ENCODE data around the gene CHRNE. TPM values are rescaled to one million over a fixed set of nuclear protein-coding genes. Genes with fewer than 3 reads are reported as not detected.

CHRNE gene
- total RNA-seq, 2 experiments from 2014 or later, result 0.59 to 0.84 TPM

DNA sequence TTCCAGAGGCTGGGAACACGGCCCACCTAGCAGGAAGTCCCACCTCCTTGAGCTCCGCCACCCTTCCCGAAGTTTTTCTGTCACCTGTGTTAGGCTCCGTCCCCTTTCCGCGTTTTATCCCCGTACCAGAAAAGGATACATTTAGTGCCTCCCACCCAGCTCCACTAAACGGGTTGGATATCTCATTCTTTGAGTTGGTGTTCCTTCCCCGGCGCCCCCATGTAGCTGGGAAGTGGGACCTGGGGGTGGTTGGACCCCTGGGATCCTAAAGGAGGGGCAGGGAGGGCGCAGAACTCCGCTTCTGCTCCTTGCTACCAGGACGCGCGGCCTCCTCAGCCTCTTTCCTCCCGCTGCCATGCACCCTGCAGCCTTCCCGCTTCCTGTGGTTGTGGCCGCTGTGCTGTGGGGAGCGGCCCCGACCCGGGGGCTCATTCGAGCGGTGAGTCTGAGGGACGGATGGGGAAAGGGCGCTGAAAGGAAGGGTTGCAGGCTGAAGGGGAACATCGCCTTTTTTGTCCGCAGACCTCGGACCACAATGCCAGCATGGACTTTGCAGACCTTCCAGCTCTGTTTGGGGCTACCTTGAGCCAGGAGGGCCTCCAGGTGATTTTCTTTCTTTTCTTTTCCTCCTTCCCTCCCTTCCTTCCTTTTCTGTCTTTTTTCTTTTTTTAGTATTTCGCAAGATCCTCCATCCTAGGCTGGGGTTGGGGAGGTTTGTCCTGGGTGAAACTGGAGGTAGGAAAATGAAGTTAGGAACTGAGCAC lies 37.8 kb upstream of the CHRNE start:
- no peaks in the 10 kb centered on the region for H3K27me3 Mint-ChIP-seq
- intact Hi-C loops (cut with DNase I, micrococcal nuclease), result loop anchor here (1.0 to 10.0 kb wide), 23 partner anchors 8 to 1218 kb away; partner anchors contain the start of genes INCA1 (in 2 of the 2), KIF1C (in 2 of the 2), PFN1 (in 2 of the 2) and SPAG7 (in 2 of the 2)
- H3K4me3 Mint-ChIP-seq, result peak overlapping the region; percentile 99
- POLR2A ChIA-PET, result interaction anchor here (1.0 to 1.8 kb wide), 12 partner anchors 8 to 479 kb away, joined by 3 to 16 read pairs (median 6); partner anchors contain the start of genes C17orf107, ENO3, INCA1 and KIF1C
- H3K9me3 Mint-ChIP-seq (ENCODE audit: low read depth), result no peaks in the 10 kb centered on the region
- peaks cover 61% of the 10 kb centered on the region for H3K4me1 Mint-ChIP-seq
- DNase-seq, result peak; percentile 69
- H3K27ac Mint-ChIP-seq, result peak overlapping the region; percentile 97
- CTCF ChIA-PET, result interaction anchor here (0.8 to 3.0 kb wide), 9 partner anchors 27 to 498 kb away, joined by 3 to 13 read pairs (median 4); partner anchors contain the start of genes C17orf107, C1QBP, CHRNE and SLC52A1
- H3K36me3 Mint-ChIP-seq (ENCODE audit: low read depth), result peaks cover 79% of the 10 kb centered on the region
- ATAC-seq, result no peak

DNA sequence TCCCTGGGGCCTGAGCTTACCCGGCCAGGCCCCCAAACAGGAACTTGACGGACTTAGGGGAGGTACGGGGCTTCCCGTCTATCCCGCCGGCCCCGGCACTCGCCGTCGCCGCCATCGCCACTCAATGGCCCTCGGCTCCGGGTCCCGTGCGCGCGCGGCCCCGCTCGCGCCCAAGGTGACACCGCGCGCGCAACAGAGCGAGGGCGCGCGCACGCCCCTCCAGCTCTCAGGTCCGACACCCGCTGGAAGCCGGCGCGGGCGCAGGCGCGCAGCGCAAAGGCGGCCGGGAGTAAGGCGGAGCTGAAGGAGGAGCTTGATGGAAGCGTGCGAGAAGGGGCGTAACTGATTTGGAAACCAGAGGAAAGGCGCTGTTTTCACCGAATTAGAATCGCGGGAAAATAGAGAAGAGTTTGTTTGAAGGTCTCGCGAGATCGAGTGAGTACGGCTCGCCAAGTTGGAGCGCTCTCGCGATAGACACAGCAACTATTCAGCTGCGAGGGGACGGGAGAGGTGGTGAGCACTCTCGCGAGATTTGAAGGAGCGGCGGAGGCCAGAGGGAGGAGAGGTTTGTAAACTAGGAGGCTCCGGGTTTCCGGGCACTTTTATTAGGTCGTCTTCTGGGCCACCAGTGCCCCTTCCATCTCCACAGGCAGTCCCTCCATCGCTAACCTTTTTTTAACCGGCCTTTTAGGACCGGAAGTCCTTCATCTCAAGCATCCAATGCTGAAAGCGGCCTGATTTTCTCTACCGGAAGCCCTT lies 37.1 kb upstream of the CHRNE start, which contains the start of the genes RNF167 and SLC25A11:
TSS of gene RNF167 (plus strand) at position 473 of the 759 bp plus-strand sequence. CDS start 642 bp downstream, outside the sequence.
TSS of gene SLC25A11 (minus strand) at position 251 of the 759 bp plus-strand sequence. CDS start at position 115, 136 bp downstream.
- DNase-seq (peak; percentile 98), ATAC-seq (peak; percentile 83)
- Mint-ChIP-seq H3K9me3 (ENCODE audit: low read depth) (no peaks in the 10 kb centered on the region), H3K27me3 (no peaks in the 10 kb centered on the region), H3K4me3 (peak within 1 kb of the TSS; percentile 99), H3K4me1 (peaks cover 53% of the 10 kb centered on the region), H3K36me3 (ENCODE audit: low read depth) (peaks cover 71% of the 10 kb centered on the region), H3K27ac (peak within 1 kb of the TSS; percentile 97)
- POLR2A ChIA-PET, result interaction anchor here (0.7 to 1.8 kb wide), 14 partner anchors 9 to 480 kb away, joined by 3 to 16 read pairs (median 6); partner anchors contain the start of genes ARRB2, C17orf107, ENO3 and INCA1
- intact Hi-C loops (cut with DNase I, micrococcal nuclease), result loop anchor here (1.0 to 10.0 kb wide), 23 partner anchors 8 to 1218 kb away; partner anchors contain the start of genes INCA1 (in 2 of the 2), KIF1C (in 2 of the 2), PFN1 (in 2 of the 2) and SPAG7 (in 2 of the 2)
- CTCF ChIA-PET, result interaction anchor here (0.7 to 3.0 kb wide), 15 partner anchors 14 to 499 kb away, joined by 3 to 13 read pairs (median 4); partner anchors contain the start of genes C17orf107, C1QBP, CHRNE and INCA1

DNA sequence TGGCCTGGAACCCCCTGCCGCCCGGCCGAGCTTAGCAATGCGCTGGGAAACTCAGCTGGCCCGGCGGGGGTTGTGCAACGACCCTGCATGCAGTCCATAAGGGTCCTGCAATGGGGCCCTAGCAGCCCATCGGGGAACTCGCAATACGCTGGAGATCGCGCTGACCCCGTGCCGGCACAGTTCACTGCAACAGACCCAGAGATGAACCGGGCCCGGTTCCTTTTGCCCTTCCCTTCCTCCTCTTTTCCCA lies 36.6 kb upstream of the CHRNE start:
- no peak for ATAC-seq
- H3K4me1 Mint-ChIP-seq, result peaks cover 51% of the 10 kb centered on the region
- no peaks in the 10 kb centered on the region for H3K9me3 Mint-ChIP-seq (ENCODE audit: low read depth)
- ChIA-PET POLR2A (interaction anchor here (0.7 to 1.8 kb wide), 13 partner anchors 9 to 480 kb away, joined by 3 to 16 read pairs (median 6); partner anchors contain the start of genes ARRB2, C17orf107, ENO3 and INCA1), CTCF (interaction anchor here (0.7 to 3.0 kb wide), 16 partner anchors 8 to 149 kb away, joined by 3 to 13 read pairs (median 4); partner anchors contain the start of genes C17orf107, CHRNE, INCA1 and KIF1C)
- H3K4me3 Mint-ChIP-seq, result peak overlapping the region; percentile 99
- peaks cover 67% of the 10 kb centered on the region for H3K36me3 Mint-ChIP-seq (ENCODE audit: low read depth)
- DNase-seq, result no peak
- H3K27me3 Mint-ChIP-seq, result no peaks in the 10 kb centered on the region
- H3K27ac Mint-ChIP-seq, result peak overlapping the region; percentile 97
- intact Hi-C loops (cut with DNase I, micrococcal nuclease), result no loop called here

DNA sequence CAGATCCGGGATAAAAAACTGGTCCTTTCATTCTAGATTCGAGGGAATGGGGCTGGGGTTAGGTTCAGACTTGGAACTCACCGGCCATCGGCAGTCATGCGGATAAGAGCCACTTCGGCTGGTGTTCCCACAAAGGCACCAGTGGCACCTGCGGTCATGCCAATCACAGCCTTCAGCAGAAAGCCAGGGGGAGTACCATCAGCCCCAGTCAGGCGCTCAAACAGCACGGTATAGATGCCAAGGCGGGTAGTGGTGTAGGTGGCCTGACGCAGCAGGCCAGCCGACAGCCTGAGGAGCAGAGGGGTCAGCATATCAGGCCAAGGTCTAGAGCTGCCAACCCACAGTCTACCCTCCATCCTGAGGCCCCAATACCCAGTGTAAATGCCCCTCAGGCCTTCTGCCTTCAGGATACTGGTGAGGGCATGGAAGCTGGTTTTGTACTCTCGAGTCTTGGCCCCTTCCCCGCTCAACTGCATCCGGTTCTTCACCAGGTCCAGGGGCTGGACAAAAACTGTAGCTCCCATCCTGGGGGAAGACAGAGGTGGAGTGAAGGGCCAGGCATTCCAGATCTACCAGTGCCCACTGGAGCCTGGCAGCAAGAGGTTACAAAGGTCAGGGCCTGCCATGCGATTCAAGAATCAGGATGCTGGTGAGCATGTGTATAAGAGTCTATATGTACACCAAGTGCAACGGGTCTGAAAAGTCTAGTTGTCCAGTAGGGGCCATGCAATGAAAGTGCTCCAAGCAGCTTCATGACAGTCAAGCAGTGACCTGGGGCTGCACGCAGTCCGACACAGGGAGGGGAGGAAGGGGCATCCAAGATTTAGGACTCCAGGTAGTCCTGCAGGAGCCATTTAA lies 36.0 kb upstream of the CHRNE start:
- ChIA-PET POLR2A (interaction anchor here (1.6 to 1.8 kb wide), 4 partner anchors 13 to 140 kb away, joined by 6 to 16 read pairs (median 6); partner anchors contain the start of genes ENO3, SPAG7 and ZFP3), CTCF (interaction anchor here (0.7 to 3.0 kb wide), 9 partner anchors 8 to 124 kb away, joined by 3 to 13 read pairs (median 5); partner anchors contain the start of genes SLC52A1 and SPAG7)
- peak overlapping the region; percentile 97 for H3K27ac Mint-ChIP-seq
- no peaks in the 10 kb centered on the region for H3K9me3 Mint-ChIP-seq (ENCODE audit: low read depth)
- H3K27me3 Mint-ChIP-seq, result no peaks in the 10 kb centered on the region
- H3K4me3 Mint-ChIP-seq, result peak overlapping the region; percentile 99
- DNase-seq, result no peak
- intact Hi-C loops (cut with DNase I, micrococcal nuclease), result no loop called here
- no peak for ATAC-seq
- peaks cover 51% of the 10 kb centered on the region for H3K4me1 Mint-ChIP-seq
- H3K36me3 Mint-ChIP-seq (ENCODE audit: low read depth), result peaks cover 62% of the 10 kb centered on the region

DNA sequence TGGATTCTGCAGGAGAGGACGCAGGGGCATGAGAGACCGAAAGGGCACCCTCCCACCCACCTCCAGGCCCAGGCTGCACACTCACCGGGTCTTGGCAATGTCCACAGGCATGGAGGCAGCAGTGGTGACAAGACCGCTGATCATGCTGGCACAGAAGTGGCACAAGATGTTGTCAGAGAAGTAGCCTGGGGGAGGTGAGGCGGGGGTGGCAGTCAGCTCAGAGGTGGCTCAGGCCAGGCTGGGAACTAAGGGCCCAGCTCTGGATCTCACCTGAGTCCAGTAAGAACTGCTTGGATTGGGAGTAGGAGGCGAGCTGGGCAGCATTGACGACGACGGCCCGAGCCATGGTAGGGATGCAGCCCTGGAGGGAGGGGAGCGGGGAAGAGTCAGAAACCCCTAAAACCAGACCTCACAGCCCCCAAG lies 35.2 kb upstream of the CHRNE start:
- Mint-ChIP-seq H3K27ac (no peak overlapping the region), H3K4me1 (peaks cover 47% of the 10 kb centered on the region), H3K9me3 (ENCODE audit: low read depth) (no peaks in the 10 kb centered on the region), H3K36me3 (ENCODE audit: low read depth) (peaks cover 60% of the 10 kb centered on the region), H3K27me3 (no peaks in the 10 kb centered on the region), H3K4me3 (peak overlapping the region; percentile 99)
- intact Hi-C loops (cut with DNase I, micrococcal nuclease), result no loop called here
- ATAC-seq (no peak), DNase-seq (no peak)
- ChIA-PET CTCF (interaction anchor here (1.4 kb wide), 1 partner anchor 14 kb away, joined by 5 read pairs; no protein-coding TSS in a partner anchor), POLR2A (no interaction called here)

DNA sequence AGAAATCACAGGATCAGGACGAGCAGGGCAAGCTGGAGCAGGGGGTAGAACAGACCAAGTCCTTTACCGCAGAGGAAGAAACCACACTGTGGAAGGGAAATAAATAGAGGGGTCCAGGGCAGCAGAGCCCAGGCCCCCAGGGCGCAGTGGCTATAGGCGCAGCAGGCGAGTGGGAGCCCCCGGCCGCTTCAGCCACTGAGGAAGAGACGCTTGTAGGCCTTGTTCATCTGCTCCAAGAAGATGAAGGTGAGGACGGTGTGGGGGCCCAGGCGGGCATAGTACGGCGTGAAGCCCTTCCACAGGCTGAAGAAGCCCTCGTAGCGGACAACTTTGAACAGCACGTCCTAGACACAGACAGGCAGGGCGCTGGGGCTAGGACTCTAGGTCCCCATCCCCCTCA lies 34.7 kb upstream of the CHRNE start:
- Mint-ChIP-seq H3K9me3 (ENCODE audit: low read depth) (no peaks in the 10 kb centered on the region), H3K36me3 (ENCODE audit: low read depth) (peaks cover 55% of the 10 kb centered on the region), H3K27ac (no peak overlapping the region), H3K27me3 (no peaks in the 10 kb centered on the region), H3K4me3 (peak overlapping the region; percentile 99), H3K4me1 (peaks cover 42% of the 10 kb centered on the region)
- CTCF ChIA-PET, result no interaction called here
- no peak for DNase-seq
- POLR2A ChIA-PET, result no interaction called here
- ATAC-seq, result no peak
- intact Hi-C loops (cut with DNase I, micrococcal nuclease), result no loop called here

DNA sequence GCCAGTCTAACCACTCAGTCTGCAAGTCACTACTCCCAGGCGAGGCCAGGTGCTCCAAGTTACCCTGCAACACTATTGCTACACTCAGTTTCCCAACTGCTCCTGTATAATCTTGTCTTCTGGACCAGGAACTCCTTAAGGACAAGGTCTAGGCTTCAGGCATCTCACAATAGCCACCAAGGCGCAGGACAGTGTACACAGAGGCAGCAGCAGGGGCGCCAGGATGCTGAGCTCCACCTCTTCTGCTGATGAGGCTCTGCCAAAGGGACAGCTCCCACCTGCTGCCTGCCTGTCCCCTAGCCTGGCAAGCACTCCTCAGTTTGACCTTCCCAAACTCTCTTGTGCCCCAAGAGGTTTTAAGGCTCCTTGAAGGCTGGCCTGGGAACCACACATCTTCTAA lies 33.5 kb upstream of the CHRNE start:
- CTCF ChIA-PET, result interaction anchor here (0.7 kb wide), 1 partner anchor 114 kb away, joined by 3 read pairs; no protein-coding TSS in a partner anchor
- DNase-seq, result no peak
- POLR2A ChIA-PET, result no interaction called here
- H3K27ac Mint-ChIP-seq, result no peak overlapping the region
- intact Hi-C loops (cut with DNase I, micrococcal nuclease), result no loop called here
- H3K4me1 Mint-ChIP-seq, result peaks cover 31% of the 10 kb centered on the region
- H3K4me3 Mint-ChIP-seq, result no peak overlapping the region
- ATAC-seq, result no peak
- H3K9me3 Mint-ChIP-seq (ENCODE audit: low read depth), result no peaks in the 10 kb centered on the region
- no peaks in the 10 kb centered on the region for H3K27me3 Mint-ChIP-seq
- H3K36me3 Mint-ChIP-seq (ENCODE audit: low read depth), result peaks cover 47% of the 10 kb centered on the region

DNA sequence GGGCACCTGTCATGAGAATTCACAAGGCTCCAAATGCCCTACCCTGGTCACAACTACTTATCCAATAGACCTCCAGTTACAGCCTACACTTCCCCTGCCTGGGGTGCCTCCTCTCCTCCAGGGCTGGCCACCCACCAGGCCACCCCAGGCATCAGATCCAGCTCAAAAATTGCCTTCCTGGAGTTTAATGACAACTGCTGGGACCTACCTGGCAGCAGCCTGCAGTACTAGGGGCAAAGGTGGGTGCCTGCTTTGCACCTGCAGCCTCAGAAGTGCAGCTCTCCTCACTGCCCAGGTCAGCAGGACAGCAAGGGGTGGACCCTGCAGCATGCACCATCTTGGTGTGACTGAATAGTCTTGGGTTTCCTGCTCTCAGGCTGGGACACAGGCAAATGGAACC lies 32.8 kb upstream of the CHRNE start:
- Mint-ChIP-seq H3K4me1 (peaks cover 27% of the 10 kb centered on the region), H3K27ac (no peak overlapping the region), H3K4me3 (no peak overlapping the region), H3K27me3 (no peaks in the 10 kb centered on the region), H3K36me3 (ENCODE audit: low read depth) (peaks cover 44% of the 10 kb centered on the region), H3K9me3 (ENCODE audit: low read depth) (no peaks in the 10 kb centered on the region)
- CTCF ChIA-PET, result no interaction called here
- intact Hi-C loops (cut with DNase I, micrococcal nuclease), result no loop called here
- POLR2A ChIA-PET, result no interaction called here
- ATAC-seq, result no peak
- DNase-seq, result no peak

DNA sequence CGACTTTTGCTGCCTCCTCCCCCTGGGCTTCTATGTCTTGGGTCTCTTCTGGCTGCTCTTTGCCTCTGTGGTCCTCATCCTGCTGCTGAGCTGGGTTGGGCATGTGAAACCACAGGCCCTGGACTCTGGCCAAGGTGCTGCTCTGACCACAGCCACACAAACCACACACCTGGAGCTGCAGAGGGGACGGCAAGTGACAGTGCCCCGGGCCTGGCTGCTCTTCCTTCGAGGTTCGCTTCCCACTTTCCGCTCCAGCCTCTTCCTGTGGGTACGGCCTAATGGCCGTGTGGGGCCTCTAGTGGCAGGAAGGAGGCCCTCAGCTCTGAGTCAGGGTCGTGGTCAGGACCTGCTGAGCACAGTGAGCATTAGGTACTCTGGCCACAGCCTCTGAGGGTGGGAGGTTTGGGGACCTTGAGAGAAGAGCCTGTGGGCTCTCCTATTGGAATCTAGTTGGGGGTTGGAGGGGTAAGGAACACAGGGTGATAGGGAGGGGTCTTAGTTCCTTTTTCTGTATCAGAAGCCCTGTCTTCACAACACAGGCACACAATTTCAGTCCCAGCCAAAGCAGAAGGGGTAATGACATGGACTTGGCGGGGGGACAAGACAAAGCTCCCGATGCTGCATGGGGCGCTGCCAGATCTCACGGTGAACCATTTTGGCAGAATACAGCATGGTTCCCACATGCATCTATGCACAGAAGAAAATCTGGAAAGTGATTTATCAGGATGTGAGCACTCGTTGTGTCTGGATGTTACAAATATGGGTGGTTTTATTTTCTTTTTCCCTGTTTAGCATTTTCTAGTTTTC lies 31.5 kb upstream of the CHRNE start:
- DNase-seq (no peak), ATAC-seq (peak; percentile 63)
- H3K9me3 Mint-ChIP-seq (ENCODE audit: low read depth), result no peaks in the 10 kb centered on the region
- H3K27ac Mint-ChIP-seq, result peak overlapping the region; percentile 59
- H3K4me3 Mint-ChIP-seq, result no peak overlapping the region
- ChIA-PET CTCF (interaction anchor here (0.6 to 1.0 kb wide), 3 partner anchors 10 to 70 kb away, joined by 3 read pairs; no protein-coding TSS in a partner anchor), POLR2A (interaction anchor here (0.6 kb wide), 1 partner anchor 13 kb away, joined by 3 read pairs; no protein-coding TSS in a partner anchor)
- H3K27me3 Mint-ChIP-seq, result no peaks in the 10 kb centered on the region
- peaks cover 27% of the 10 kb centered on the region for H3K4me1 Mint-ChIP-seq
- intact Hi-C loops (cut with DNase I, micrococcal nuclease), result loop anchor here in 1 of 2 experiments (1.0 kb wide), 1 partner anchor 25 kb away; no protein-coding TSS in a partner anchor
- H3K36me3 Mint-ChIP-seq (ENCODE audit: low read depth), result peaks cover 39% of the 10 kb centered on the region
